Neural cell (in vitro differentiated cells): ENCODE data around the gene PTTG1.

ENCODE experiments used
- CTCF ChIP-seq: fragments of 450-650 bp; IDR thresholded peaks from 2 replicates; pipeline ENCODE4 v1.5.1; 2014; ENCODE audit warnings: antibody characterized with exemption, mild to moderate bottlenecking, moderate library complexity; ENCODE audit not compliant: poor library complexity, severe bottlenecking
- EP300 ChIP-seq: fragments of 450-650 bp; conservative IDR thresholded peaks from 2 replicates; pipeline ENCODE4 v1.6.1; 2014; ENCODE audit warnings: antibody characterized with exemption, mild to moderate bottlenecking, moderate library complexity; ENCODE audit not compliant: poor library complexity, severe bottlenecking
- EZH2 ChIP-seq: fragments of 200-600, 300-800 bp; shearing (Covaris generic), sonication (generic); IDR thresholded peaks from 2 replicates; pipeline ENCODE4 v1.6.1; 2014; ENCODE audit warnings: antibody characterized with exemption, low read length, borderline replicate concordance, mild to moderate bottlenecking; ENCODE audit not compliant: insufficient read depth, poor library complexity, severe bottlenecking
- MXI1 ChIP-seq: fragments of 450-650 bp; conservative IDR thresholded peaks from 2 replicates; pipeline ENCODE4 v1.6.1; 2014; ENCODE audit warnings: antibody characterized with exemption, mild to moderate bottlenecking; ENCODE audit not compliant: poor library complexity, severe bottlenecking
- POLR2AphosphoS5 ChIP-seq: IDR thresholded peaks from 2 replicates; pipeline ENCODE4 v1.6.1; 2012
- RAD21 ChIP-seq: fragments of 450-650 bp; conservative IDR thresholded peaks from 2 replicates; pipeline ENCODE4 v1.6.1; 2014; ENCODE audit warnings: antibody characterized with exemption, mild to moderate bottlenecking, moderate library complexity
- REST ChIP-seq: IDR thresholded peaks from 2 replicates; pipeline ENCODE4 v1.6.1; 2012; ENCODE audit warnings: borderline replicate concordance
- SMC3 ChIP-seq: fragments of 450-650 bp; conservative IDR thresholded peaks from 2 replicates; pipeline ENCODE4 v1.6.1; 2014; ENCODE audit warnings: antibody characterized with exemption, mild to moderate bottlenecking, moderate library complexity; ENCODE audit not compliant: poor library complexity
- TAF1 ChIP-seq: IDR thresholded peaks from 2 replicates; pipeline ENCODE4 v1.6.1; 2012; ENCODE audit warnings: low read depth

DNA sequence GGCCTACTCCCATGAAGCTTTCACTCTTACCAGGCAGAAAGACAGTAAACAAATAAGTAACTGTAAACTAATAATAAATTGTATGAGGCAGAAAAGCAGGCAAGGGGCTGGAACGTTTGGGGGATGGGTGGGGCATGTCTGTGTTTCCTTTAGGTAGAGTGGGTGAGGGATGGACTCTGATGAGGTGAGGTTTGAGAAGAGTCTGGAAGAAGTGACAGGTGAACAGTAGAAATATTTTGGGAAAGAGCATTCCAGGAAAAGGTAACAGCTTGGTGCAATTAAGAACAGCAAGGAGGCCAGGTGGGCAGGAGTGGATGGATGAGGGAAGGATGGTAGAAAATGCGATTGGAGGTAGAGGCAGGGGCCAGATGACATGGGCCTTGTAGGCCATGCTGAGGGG lies 56.5 kb downstream of the PTTG1 start:
- TF ChIP-seq REST, result no peak
- no peak for TF ChIP-seq POLR2AphosphoS5
- no peak for TF ChIP-seq CTCF
- no peak for TF ChIP-seq EZH2
- no peak for TF ChIP-seq TAF1
- no peak for TF ChIP-seq SMC3
- TF ChIP-seq EP300, result no peak
- TF ChIP-seq RAD21, result no peak
- TF ChIP-seq MXI1, result no peak
